Thyroid gland (tissue), 4 donors: Measurements from ENCODE around the gene LTF.
"Not testable (repeated sequence)": the region's sequence is repeated elsewhere in the genome, so short reads cannot be mapped to it uniquely, and the experiment has no call there.

Source experiments
- POLR2A ChIP-seq, 2 donors: fragments of 450-650 bp; IDR thresholded peaks; one replicate each; pipeline ENCODE4 v1.6.1; 2017; ENCODE audit warnings: antibody characterized with exemption in 2 of 2, mild to moderate bottlenecking in 2 of 2, moderate library complexity in 1 of 2
- TF ChIP-seq, protein P1 (sequence below), 6 experiments: fragments of 200-600 bp in 3 of 6; fragments of 450-650 bp in 3 of 6; sonication (generic) in 3 of 6; IDR thresholded peaks; one replicate each; pipeline ENCODE4 v1.5.1; 2016 to 2019; ENCODE audit warnings: antibody characterized with exemption in 6 of 6, mild to moderate bottlenecking in 2 of 6, inconsistent platforms in 1 of 6, moderate library complexity in 1 of 6

DNA sequence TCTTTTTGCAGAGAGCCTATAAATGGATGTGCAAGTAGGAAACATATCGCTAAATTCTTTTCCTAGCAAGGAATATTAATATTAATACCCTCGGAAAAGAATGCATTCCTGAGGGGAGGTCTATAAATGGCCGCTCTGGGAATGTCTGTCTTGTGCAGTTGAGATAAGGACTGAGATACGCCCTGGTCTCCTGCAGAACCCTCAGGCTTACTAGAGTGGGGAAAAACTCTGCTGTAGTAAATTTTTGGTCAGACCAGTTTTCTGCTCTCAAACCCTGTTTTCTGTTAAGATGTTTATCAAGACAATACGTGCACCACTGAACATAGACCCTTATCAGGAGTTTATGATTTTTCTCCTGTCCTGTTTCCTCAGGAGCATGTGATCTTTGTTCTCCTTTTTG lies 32.8 kb downstream of the LTF start:
- not testable (repeated sequence) for TF ChIP-seq POLR2A (IDR thresholded peaks at IDR 0.05)
- TF ChIP-seq, protein P1, sequence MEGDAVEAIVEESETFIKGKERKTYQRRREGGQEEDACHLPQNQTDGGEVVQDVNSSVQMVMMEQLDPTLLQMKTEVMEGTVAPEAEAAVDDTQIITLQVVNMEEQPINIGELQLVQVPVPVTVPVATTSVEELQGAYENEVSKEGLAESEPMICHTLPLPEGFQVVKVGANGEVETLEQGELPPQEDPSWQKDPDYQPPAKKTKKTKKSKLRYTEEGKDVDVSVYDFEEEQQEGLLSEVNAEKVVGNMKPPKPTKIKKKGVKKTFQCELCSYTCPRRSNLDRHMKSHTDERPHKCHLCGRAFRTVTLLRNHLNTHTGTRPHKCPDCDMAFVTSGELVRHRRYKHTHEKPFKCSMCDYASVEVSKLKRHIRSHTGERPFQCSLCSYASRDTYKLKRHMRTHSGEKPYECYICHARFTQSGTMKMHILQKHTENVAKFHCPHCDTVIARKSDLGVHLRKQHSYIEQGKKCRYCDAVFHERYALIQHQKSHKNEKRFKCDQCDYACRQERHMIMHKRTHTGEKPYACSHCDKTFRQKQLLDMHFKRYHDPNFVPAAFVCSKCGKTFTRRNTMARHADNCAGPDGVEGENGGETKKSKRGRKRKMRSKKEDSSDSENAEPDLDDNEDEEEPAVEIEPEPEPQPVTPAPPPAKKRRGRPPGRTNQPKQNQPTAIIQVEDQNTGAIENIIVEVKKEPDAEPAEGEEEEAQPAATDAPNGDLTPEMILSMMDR (IDR thresholded peaks at IDR 0.05), result not testable (repeated sequence)
